GM18502 (cell line): Measurements from ENCODE around the gene PGBD5.
A peak's percentile ranks its signal among the peaks of the same experiment; 100 is the strongest.

Experiments used
- ATAC-seq: cut with Tn5 transposase; IDR thresholded peaks from one replicate; pipeline ENCODE4 v1.9.1; 2021; ENCODE audit warnings: mild to moderate bottlenecking; ENCODE audit not compliant: unreplicated experiment, poor library complexity

The PGBD5 gene

GRCh38 chr1:230330157-230330556, 96.0 kb downstream of the PGBD5 start:
- ATAC-seq: no peak

GRCh38 chr1:230328342-230329015, 97.7 kb downstream of the PGBD5 start:
- peak; percentile 34 for ATAC-seq

- ATAC-seq: peak; percentile 79
Observed at GRCh38 chr1:230327892-230328284, 98.2 kb downstream of the PGBD5 start.

- peak; percentile 33 for ATAC-seq
Observed at GRCh38 chr1:230326971-230327891, 98.9 kb downstream of the PGBD5 start.

GRCh38 chr1:230323686-230324085, 102.4 kb downstream of the PGBD5 start:
- ATAC-seq: no peak

- no peak for ATAC-seq
Observed at GRCh38 chr1:230322967-230323547, 103.1 kb downstream of the PGBD5 start.

- no peak for ATAC-seq
Observed at GRCh38 chr1:230322421-230322756, 103.7 kb downstream of the PGBD5 start.

GRCh38 chr1:230321741-230322420, 104.3 kb downstream of the PGBD5 start:
- ATAC-seq: no peak

- no peak for ATAC-seq
Observed at GRCh38 chr1:230321341-230321740, 104.8 kb downstream of the PGBD5 start.

GRCh38 chr1:230320804-230321203, 105.3 kb downstream of the PGBD5 start:
- no peak for ATAC-seq

- no peak for ATAC-seq
Observed at GRCh38 chr1:230319014-230319747, 107.0 kb downstream of the PGBD5 start.

GRCh38 chr1:230317823-230318819, 108.0 kb downstream of the PGBD5 start:
- ATAC-seq: no peak

- no peak for ATAC-seq
Observed at GRCh38 chr1:230316864-230317745, 109.0 kb downstream of the PGBD5 start.

- no peak for ATAC-seq
Observed at GRCh38 chr1:230315099-230315498, 111.0 kb downstream of the PGBD5 start.

GRCh38 chr1:230314142-230314470, 112.0 kb downstream of the PGBD5 start:
- no peak for ATAC-seq

GRCh38 chr1:230313453-230314141, 112.5 kb downstream of the PGBD5 start:
- ATAC-seq: no peak

- no peak for ATAC-seq
Observed at GRCh38 chr1:230312676-230313075, 113.5 kb downstream of the PGBD5 start.
